CD4-positive, alpha-beta T cell treated with Interleukin-4 for 4 hours (primary cell): Measurements from ENCODE around the gene MRAS.

Source experiments
- DNase-seq: peaks from one replicate; pipeline ENCODE4 v3.0.0-alpha.2; 2020

MRAS gene

GRCh38 chr3:138344754-138345153 lies 3.6 kb upstream of the MRAS start:
- DNase-seq: no peak

- no peak for DNase-seq
Observed at GRCh38 chr3:138348754-138349739, 668 bp downstream of the MRAS start.

- no peak for DNase-seq
Observed at GRCh38 chr3:138349926-138350665, 1.7 kb downstream of the MRAS start.

- DNase-seq: no peak
Observed at GRCh38 chr3:138351151-138351550, 2.8 kb downstream of the MRAS start.

GRCh38 chr3:138351916-138352550 lies 3.7 kb downstream of the MRAS start:
- no peak for DNase-seq

GRCh38 chr3:138354376-138354775 lies 6.0 kb downstream of the MRAS start:
- DNase-seq: no peak

GRCh38 chr3:138355071-138355470 lies 6.7 kb downstream of the MRAS start:
- no peak for DNase-seq

GRCh38 chr3:138356730-138357405 lies 8.5 kb downstream of the MRAS start:
- DNase-seq: no peak

- DNase-seq: no peak
Observed at GRCh38 chr3:138359148-138359918, 11.0 kb downstream of the MRAS start.

- no peak for DNase-seq
Observed at GRCh38 chr3:138359919-138360868, 11.8 kb downstream of the MRAS start.

- DNase-seq: no peak
Observed at GRCh38 chr3:138360869-138361525, 12.6 kb downstream of the MRAS start.

- no peak for DNase-seq
Observed at GRCh38 chr3:138361561-138361971, 13.2 kb downstream of the MRAS start.

GRCh38 chr3:138362538-138362937 lies 14.2 kb downstream of the MRAS start:
- DNase-seq: no peak

GRCh38 chr3:138363322-138363721 lies 14.9 kb downstream of the MRAS start:
- DNase-seq: no peak

GRCh38 chr3:138364356-138365252 lies 16.2 kb downstream of the MRAS start:
- no peak for DNase-seq

- no peak for DNase-seq
Observed at GRCh38 chr3:138365253-138365555, 16.8 kb downstream of the MRAS start.

- DNase-seq: no peak
Observed at GRCh38 chr3:138366006-138366759, 17.8 kb downstream of the MRAS start.

- DNase-seq: no peak
Observed at GRCh38 chr3:138367326-138367850, 19.0 kb downstream of the MRAS start.
